IMR-90 (cell line): Measurements from ENCODE around the gene ABR. TPM values are rescaled to one million over a fixed set of nuclear protein-coding genes. Genes with fewer than 3 reads are reported as not detected.

Experiments
- ATAC-seq: fragments of 200-7000 bp; cut with Tn5 transposase; 2 replicates; pipeline ENCODE4 v1.9.1; 2020; ENCODE audit warnings: low read depth, mild to moderate bottlenecking, moderate library complexity
- BruUV-seq: library from RNA; stranded (reverse); fragments of 400-500 nt; replicated peaks from 2 replicates; lab custom pipeline; 2021; lab: Mats Ljungman, UMichigan
- CTCF ChIA-PET: fragments of 300-600 bp; formaldehyde crosslinking; extraction: SDS; loops from one replicate; lab custom pipeline; 2021; ENCODE audit warnings: antibody characterized with exemption; lab: Yijun Ruan, JAX
- POLR2A ChIA-PET: fragments of 300-600 bp; sonication (Branson Sonifier 250); formaldehyde crosslinking; loops from one replicate; lab custom pipeline; 2022; ENCODE audit warnings: antibody characterized with exemption; ENCODE audit not compliant: unreplicated experiment; lab: Charles Lee
- DNase-seq: peaks from one replicate; pipeline ENCODE4 v3.0.0; 2013
- H2AFZ ChIP-seq: replicated peaks from 2 replicates; pipeline ENCODE3; 2013; ENCODE audit warnings: low read length, mild to moderate bottlenecking; ENCODE audit not compliant: poor library complexity
- H2AK5ac ChIP-seq: 2 replicates; pipeline ENCODE4 v1.6.1; 2013; ENCODE audit warnings: low read depth, low read length, inconsistent platforms
- H2AK9ac ChIP-seq: replicated peaks from 2 replicates; pipeline ENCODE3; 2013; ENCODE audit warnings: mild to moderate bottlenecking, low read depth, low read length, moderate library complexity; ENCODE audit not compliant: poor library complexity
- H2BK120ac ChIP-seq: 2 replicates; pipeline ENCODE4 v1.6.1; 2013; ENCODE audit warnings: low read depth, low read length, inconsistent platforms
- H2BK15ac ChIP-seq: 3 replicates; pipeline ENCODE4 v1.6.1; 2013; ENCODE audit warnings: low read depth, low read length, inconsistent platforms
- H2BK20ac ChIP-seq: 2 replicates; pipeline ENCODE4 v1.6.1; 2013; ENCODE audit warnings: low read depth, mild to moderate bottlenecking, inconsistent platforms, low read length, moderate library complexity
- H2BK5ac ChIP-seq: 2 replicates; pipeline ENCODE4 v1.6.1; 2013; ENCODE audit warnings: mild to moderate bottlenecking, low read depth, low read length, inconsistent platforms; ENCODE audit not compliant: poor library complexity, severe bottlenecking
- H3K14ac ChIP-seq: replicated peaks from 2 replicates; pipeline ENCODE4 v1.6.1; 2013; ENCODE audit warnings: low read depth, low read length, inconsistent platforms
- H3K18ac ChIP-seq: 2 replicates; pipeline ENCODE4 v1.6.1; 2013; ENCODE audit warnings: low read depth, low read length, control low read depth
- H3K23ac ChIP-seq: 2 replicates; pipeline ENCODE4 v1.6.1; 2013; ENCODE audit warnings: low read depth, low read length, inconsistent platforms
- H3K27ac ChIP-seq: 2 replicates; pipeline ENCODE4 v1.5.1; 2013; ENCODE audit warnings: mild to moderate bottlenecking, control low read depth, low read length; ENCODE audit not compliant: insufficient read depth
- H3K27me3 ChIP-seq: 2 replicates; pipeline ENCODE4 v1.6.1; 2013; ENCODE audit warnings: low read length; ENCODE audit not compliant: control insufficient read depth, insufficient read depth
- H3K36me3 ChIP-seq: 2 replicates; pipeline ENCODE4 v1.6.1; 2013; ENCODE audit warnings: low read length, mixed read lengths; ENCODE audit not compliant: control insufficient read depth, insufficient read depth
- H3K4ac ChIP-seq: 2 replicates; pipeline ENCODE4 v1.6.1; 2013; ENCODE audit warnings: low read depth, low read length, inconsistent platforms
- H3K4me1 ChIP-seq: 2 replicates; pipeline ENCODE4 v1.6.1; 2013; ENCODE audit warnings: low read length, mixed read lengths; ENCODE audit not compliant: control insufficient read depth, insufficient read depth
- H3K4me2 ChIP-seq: 2 replicates; pipeline ENCODE4 v1.6.1; 2013; ENCODE audit warnings: low read depth, mild to moderate bottlenecking, control low read depth, low read length, moderate library complexity
- H3K4me3 ChIP-seq: 2 replicates; pipeline ENCODE4 v1.5.1; 2013; ENCODE audit warnings: low read depth, mild to moderate bottlenecking, control low read depth, low read length, moderate library complexity; ENCODE audit not compliant: insufficient read depth
- H3K56ac ChIP-seq: 2 replicates; pipeline ENCODE4 v1.6.1; 2013; ENCODE audit warnings: low read length, inconsistent platforms; ENCODE audit not compliant: insufficient read depth; ENCODE audit errors: extremely low read depth
- H3K79me1 ChIP-seq, 2 experiments: 2 replicates each; pipeline ENCODE4 v1.6.1; 2013; ENCODE audit warnings: low read length in 2 of 2, inconsistent platforms in 1 of 2, low read depth in 1 of 2
- H3K9ac ChIP-seq: 2 replicates; pipeline ENCODE4 v1.6.1; 2013; ENCODE audit warnings: low read depth, low read length, control low read depth
- H3K9me1 ChIP-seq: 2 replicates; pipeline ENCODE4 v1.6.1; 2013; ENCODE audit warnings: low read length, inconsistent platforms; ENCODE audit not compliant: insufficient read depth
- H3K9me3 ChIP-seq: 2 replicates; pipeline ENCODE4 v1.6.1; 2013; ENCODE audit warnings: low read length; ENCODE audit not compliant: control insufficient read depth, insufficient read depth
- H4K20me1 ChIP-seq: 2 replicates; pipeline ENCODE4 v1.6.1; 2013; ENCODE audit warnings: low read length, inconsistent platforms; ENCODE audit not compliant: insufficient read depth
- H4K5ac ChIP-seq: 2 replicates; pipeline ENCODE4 v1.6.1; 2013; ENCODE audit warnings: mild to moderate bottlenecking, low read depth, low read length, control low read depth
- H4K8ac ChIP-seq, 2 experiments: 2 replicates each; pipeline ENCODE4 v1.6.1; 2013; ENCODE audit warnings: low read depth in 2 of 2, low read length in 2 of 2, control low read depth in 1 of 2, inconsistent platforms in 1 of 2
- H4K91ac ChIP-seq: 2 replicates; pipeline ENCODE4 v1.6.1; 2013; ENCODE audit warnings: low read depth, low read length, inconsistent platforms; ENCODE audit not compliant: insufficient read depth
- BHLHE40 ChIP-seq: fragments of 150-350 bp; IDR thresholded peaks from 2 replicates; pipeline ENCODE4 v1.6.1; 2016; ENCODE audit warnings: mild to moderate bottlenecking, low read depth, low read length
- CEBPB ChIP-seq: IDR thresholded peaks from 2 replicates; pipeline ENCODE4 v1.6.1; 2012; ENCODE audit warnings: low read depth, low read length, improper control_type of control experiment
- CHD1 ChIP-seq: IDR thresholded peaks from 2 replicates; pipeline ENCODE4 v1.6.1; 2012; ENCODE audit warnings: low read depth, low read length, improper control_type of control experiment
- ELK1 ChIP-seq: fragments of 150-350 bp; IDR thresholded peaks from 2 replicates; pipeline ENCODE4 v1.6.1; 2016; ENCODE audit warnings: low read depth, mild to moderate bottlenecking, low read length, moderate library complexity, borderline replicate concordance
- FOS ChIP-seq: fragments of 150-350 bp; IDR thresholded peaks from 2 replicates; pipeline ENCODE4 v1.6.1; 2016; ENCODE audit warnings: low read depth, low read length
- MAFK ChIP-seq: IDR thresholded peaks from 2 replicates; pipeline ENCODE4 v1.6.1; 2012; ENCODE audit warnings: low read depth, low read length, improper control_type of control experiment
- MAZ ChIP-seq: IDR thresholded peaks from 2 replicates; pipeline ENCODE4 v1.6.1; 2012; ENCODE audit warnings: low read depth, mild to moderate bottlenecking, low read length, improper control_type of control experiment, moderate library complexity, borderline replicate concordance
- MXI1 ChIP-seq: IDR thresholded peaks from 2 replicates; pipeline ENCODE4 v1.6.1; 2012; ENCODE audit warnings: low read depth, mild to moderate bottlenecking, low read length, moderate library complexity, borderline replicate concordance
- NFE2L2 ChIP-seq: fragments of 150-350 bp; IDR thresholded peaks from 2 replicates; pipeline ENCODE4 v1.6.1; 2016; ENCODE audit warnings: low read depth, mild to moderate bottlenecking, low read length
- POLR2A ChIP-seq: IDR thresholded peaks from 2 replicates; pipeline ENCODE4 v1.6.1; 2012; ENCODE audit warnings: mild to moderate bottlenecking, low read depth, low read length
- RAD21 ChIP-seq: IDR thresholded peaks from 2 replicates; pipeline ENCODE4 v1.6.1; 2012; ENCODE audit warnings: low read length, improper control_type of control experiment
- RCOR1 ChIP-seq: IDR thresholded peaks from 2 replicates; pipeline ENCODE4 v1.6.1; 2012; ENCODE audit warnings: mild to moderate bottlenecking, low read length, improper control_type of control experiment; ENCODE audit not compliant: insufficient replicate concordance
- SMC3 ChIP-seq: fragments of 150-350 bp; IDR thresholded peaks from 2 replicates; pipeline ENCODE4 v1.6.1; 2016; ENCODE audit warnings: low read depth, mild to moderate bottlenecking, antibody characterized with exemption, low read length, moderate library complexity
- USF2 ChIP-seq: fragments of 150-350 bp; IDR thresholded peaks from 2 replicates; pipeline ENCODE4 v1.6.1; 2017; ENCODE audit warnings: mild to moderate bottlenecking, antibody characterized with exemption, low read length, low read depth
- WGBS, 2 experiments: methylation state at CpG; one replicate each; pipeline versions ENCODE4 v1.1.5 to v1.1.7; 2013; ENCODE audit warnings: missing lambda C conversion rate in 2 of 2; ENCODE audit not compliant: insufficient read length in 1 of 2; ENCODE audit errors: extremely low coverage in 2 of 2; 5-methylcytosine and 5-hydroxymethylcytosine counted together
- dilution Hi-C: fragments of 300-500 bp; cut with HindIII; formaldehyde crosslinking; loops from one replicate; pipeline ENCODE4 v1.14.3; 2018; ENCODE audit warnings: low sequenced_read_pairs; ENCODE audit not compliant: unreplicated experiment
- in situ Hi-C: fragments of 300-500 bp; cut with MboI; formaldehyde crosslinking; loops from 3 replicates; pipeline ENCODE4 v1.14.3; 2019; ENCODE audit warnings: low sequenced_read_pairs, inconsistent platforms, mixed read lengths
- intact Hi-C: fragments of 100-400 bp; cut with micrococcal nuclease; formaldehyde crosslinking; loops from 2 replicates; pipeline ENCODE4 v1.10.0; 2022
- polyA plus RNA-seq, 3 experiments: library from polyadenylated mRNA; depleted of rRNA; stranded (reverse); fragments of >200 nt; gene quantifications; 2 replicates each; pipeline ENCODE4 v1.2.3, GENCODE V29; 2012; ENCODE audit warnings: low replicate concordance in 1 of 3
- total RNA-seq: library from RNA; depleted of rRNA; stranded (reverse); fragments of >200 nt; gene quantifications from 2 replicates; pipeline ENCODE4 v1.2.3, GENCODE V29; 2012
- TF ChIP-seq, protein P1 (sequence below): conservative IDR thresholded peaks from 2 replicates; pipeline ENCODE4 v1.5.1; 2012; ENCODE audit warnings: mild to moderate bottlenecking, low read depth, low read length, improper control_type of control experiment

ABR gene
- total and polyA plus RNA-seq, 2 of the 4 experiments (the other 2 are of a cell fraction), result 28.3 to 79.7 TPM

GRCh38 chr17:1156864-1157263 is 22.9 kb downstream of the ABR start:
- no peak overlapping the region for H3K4me3 ChIP-seq
- 100% methylated on average over 4 of the region's 12 CpGs; no CpG with 5 or more reads in 1 of the 2 experiments for WGBS, 2 experiments
- no peak overlapping the region for H3K27ac ChIP-seq
- H3K4me1 ChIP-seq, result peaks cover 7% of the 10 kb centered on the region
- no peak for TF ChIP-seq SMC3
- TF ChIP-seq, protein P1, sequence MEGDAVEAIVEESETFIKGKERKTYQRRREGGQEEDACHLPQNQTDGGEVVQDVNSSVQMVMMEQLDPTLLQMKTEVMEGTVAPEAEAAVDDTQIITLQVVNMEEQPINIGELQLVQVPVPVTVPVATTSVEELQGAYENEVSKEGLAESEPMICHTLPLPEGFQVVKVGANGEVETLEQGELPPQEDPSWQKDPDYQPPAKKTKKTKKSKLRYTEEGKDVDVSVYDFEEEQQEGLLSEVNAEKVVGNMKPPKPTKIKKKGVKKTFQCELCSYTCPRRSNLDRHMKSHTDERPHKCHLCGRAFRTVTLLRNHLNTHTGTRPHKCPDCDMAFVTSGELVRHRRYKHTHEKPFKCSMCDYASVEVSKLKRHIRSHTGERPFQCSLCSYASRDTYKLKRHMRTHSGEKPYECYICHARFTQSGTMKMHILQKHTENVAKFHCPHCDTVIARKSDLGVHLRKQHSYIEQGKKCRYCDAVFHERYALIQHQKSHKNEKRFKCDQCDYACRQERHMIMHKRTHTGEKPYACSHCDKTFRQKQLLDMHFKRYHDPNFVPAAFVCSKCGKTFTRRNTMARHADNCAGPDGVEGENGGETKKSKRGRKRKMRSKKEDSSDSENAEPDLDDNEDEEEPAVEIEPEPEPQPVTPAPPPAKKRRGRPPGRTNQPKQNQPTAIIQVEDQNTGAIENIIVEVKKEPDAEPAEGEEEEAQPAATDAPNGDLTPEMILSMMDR, result no peak
- TF ChIP-seq MAZ, result no peak
- TF ChIP-seq RCOR1, result no peak
- no peak for TF ChIP-seq CHD1
- TF ChIP-seq CEBPB, result no peak
- no peak for TF ChIP-seq RAD21
- TF ChIP-seq MXI1, result no peak
- no peak for TF ChIP-seq USF2
- TF ChIP-seq MAFK, result no peak
- TF ChIP-seq ELK1, result no peak
- no peak for TF ChIP-seq FOS
- TF ChIP-seq POLR2A, result no peak
- TF ChIP-seq BHLHE40, result no peak
- no peak for TF ChIP-seq NFE2L2
- no peak overlapping the region for H2AK5ac ChIP-seq
- in situ Hi-C loops, result no loop called here
- no peak overlapping the region for H3K23ac ChIP-seq
- no peak overlapping the region for H3K18ac ChIP-seq
- no peak overlapping the region for H3K4ac ChIP-seq
- H3K14ac ChIP-seq, result no peak overlapping the region
- no peak overlapping the region for H3K4me2 ChIP-seq
- dilution Hi-C loops, result no loop called here
- intact Hi-C loops, result no loop called here
- H4K91ac ChIP-seq, result no peak overlapping the region
- peaks cover 13% of the 10 kb centered on the region for H3K9me1 ChIP-seq
- no peak overlapping the region for H3K9ac ChIP-seq
- H2AK9ac ChIP-seq, result no peak overlapping the region
- no peak overlapping the region for H2BK120ac ChIP-seq
- H2BK5ac ChIP-seq, result no peak overlapping the region
- H3K36me3 ChIP-seq, result peaks cover 5% of the 10 kb centered on the region; the same call in 1 of the 2 replicates
- ChIA-PET CTCF (no interaction called here), POLR2A (no interaction called here)
- no peak overlapping the region for H4K8ac ChIP-seq
- H2BK20ac ChIP-seq, result no peak overlapping the region
- BruUV-seq, result no TSS peak
- DNase-seq, result no peak
- H3K79me1 ChIP-seq, result peaks cover 9 to 16% of the 10 kb centered on the region in 2 experiments; a peak in 3 of 4 replicates
- no peaks in the 10 kb centered on the region for H3K9me3 ChIP-seq
- peaks cover 31% of the 10 kb centered on the region; the same call in 1 of the 2 replicates for H4K20me1 ChIP-seq
- no peak overlapping the region for H2BK15ac ChIP-seq
- no peak for ATAC-seq
- H4K5ac ChIP-seq, result no peak overlapping the region
- no peak overlapping the region for H3K56ac ChIP-seq
- no peak overlapping the region for H2AFZ ChIP-seq
- no peaks in the 10 kb centered on the region for H3K27me3 ChIP-seq
